HG03139 (cell line): Measurements from ENCODE around the gene IMPG1.
A peak's percentile ranks its signal among the peaks of the same experiment; 100 is the strongest.

Experiments
- ATAC-seq: cut with Tn5 transposase; IDR thresholded peaks from one replicate; pipeline ENCODE4 v1.9.1; 2021; ENCODE audit not compliant: unreplicated experiment

Gene IMPG1

GRCh38 chr6:75896526-75896925, 175.9 kb downstream of the IMPG1 start:
- no peak for ATAC-seq

- no peak for ATAC-seq
Observed at GRCh38 chr6:75893776-75894152, 178.7 kb downstream of the IMPG1 start.

- ATAC-seq: peak; percentile 64
Observed at GRCh38 chr6:75893058-75893775, 179.2 kb downstream of the IMPG1 start.

- ATAC-seq: no peak
Observed at GRCh38 chr6:75892384-75892783, 180.1 kb downstream of the IMPG1 start.

GRCh38 chr6:75884822-75885221, 187.6 kb downstream of the IMPG1 start:
- ATAC-seq: no peak

- no peak for ATAC-seq
Observed at GRCh38 chr6:75882734-75883133, 189.7 kb downstream of the IMPG1 start.

- no peak for ATAC-seq
Observed at GRCh38 chr6:75880305-75880704, 192.2 kb downstream of the IMPG1 start.

- ATAC-seq: no peak
Observed at GRCh38 chr6:75876152-75876551, 196.3 kb downstream of the IMPG1 start.

GRCh38 chr6:75874224-75874623, 198.2 kb downstream of the IMPG1 start:
- ATAC-seq: no peak
